Upper lobe of left lung (tissue), 6 donors: ENCODE data around the gene LSM8. TPM values are rescaled to one million over a fixed set of nuclear protein-coding genes. Genes with fewer than 3 reads are reported as not detected.

Experiments
- ATAC-seq, 2 donors: fragments of 200-7000 bp; cut with Tn5 transposase; one replicate each; pipeline ENCODE4 v1.9.1; 2022; ENCODE audit warnings: mild to moderate bottlenecking in 2 of 2, moderate library complexity in 2 of 2; ENCODE audit not compliant: low FRiP score in 2 of 2
- DNase-seq, 2 donors: peaks; one replicate each; pipeline ENCODE4 v3.0.0-alpha.2; 2019 to 2020
- H3K27ac ChIP-seq, 4 donors: fragments of 200-600 bp; sonication (generic); one replicate each; pipeline ENCODE4 v1.5.1; 2016 to 2019
- H3K27me3 ChIP-seq, 4 donors: fragments of 200-600 bp; sonication (generic); one replicate each; pipeline ENCODE4 v1.5.1; 2017 to 2019
- H3K36me3 ChIP-seq, 4 donors: fragments of 200-600 bp; sonication (generic); one replicate each; pipeline ENCODE4 v1.5.1; 2016 to 2019
- H3K4me1 ChIP-seq, 4 donors: fragments of 200-600 bp; sonication (generic); one replicate each; pipeline ENCODE4 v1.5.1; 2018 to 2019
- H3K4me3 ChIP-seq, 4 donors: fragments of 200-600 bp; sonication (generic); one replicate each; pipeline ENCODE4 v1.5.1; 2017 to 2019; ENCODE audit warnings: mild to moderate bottlenecking in 2 of 4, moderate library complexity in 1 of 4
- H3K9me3 ChIP-seq, 4 donors: fragments of 200-600 bp; sonication (generic); one replicate each; pipeline ENCODE4 v1.5.1; 2018 to 2019
- CTCF ChIP-seq, 6 experiments: fragments of 450-650 bp in 4 of 6; fragments of 200-600 bp in 2 of 6; sonication (generic) in 2 of 6; IDR thresholded peaks; one replicate each; pipeline ENCODE4 v1.5.1; 2016 to 2019; ENCODE audit warnings: antibody characterized with exemption in 6 of 6
- EP300 ChIP-seq, 4 donors: sonication (generic); formaldehyde crosslinking; IDR thresholded peaks; one replicate each; pipeline ENCODE4 v1.5.1; 2017; ENCODE audit warnings: antibody characterized with exemption in 4 of 4, control low read depth in 2 of 4
- POLR2A ChIP-seq, 4 donors: fragments of 450-650 bp; IDR thresholded peaks; one replicate each; pipeline ENCODE4 v1.5.1; 2016 to 2017; ENCODE audit warnings: antibody characterized with exemption in 4 of 4, mild to moderate bottlenecking in 2 of 4
- POLR2AphosphoS5 ChIP-seq, 2 donors: sonication (generic); formaldehyde crosslinking; IDR thresholded peaks; one replicate each; pipeline ENCODE4 v1.5.1; 2017; ENCODE audit warnings: antibody characterized with exemption in 2 of 2
- WGBS, 2 donors: methylation state at CpG; one replicate each; pipeline ENCODE4 v1.1.5; 2017 to 2018; 5-methylcytosine and 5-hydroxymethylcytosine counted together
- total RNA-seq, 6 donors: library from RNA; depleted of rRNA in 4 of 6; stranded (reverse); fragments of >200 nt in 4 of 6; gene quantifications; one replicate each; pipeline versions ENCODE4 v1.1.0 to v1.2.1, GENCODE V29; 2016 to 2021
- donor health status: DM: no; HTN: no; CAD: no; lungs with moderate emphysema.
- donor health status: DM: no; HTN: yes; CAD: no; lungs with severe emphysema.

LSM8 gene
- total RNA-seq, 6 donors from 2014 or later: 17.1 to 32.1 (median 22.9) TPM

- H3K36me3 ChIP-seq: no peaks in the 10 kb centered on the region
- H3K9me3 ChIP-seq: no peaks in the 10 kb centered on the region
- no peak overlapping the region for H3K4me3 ChIP-seq
- no peak for DNase-seq
- 62 to 75% methylated on average over 2 of the region's 2 CpGs for WGBS, 2 donors
- no peak for ATAC-seq
- TF ChIP-seq POLR2A (IDR thresholded peaks at IDR 0.05) (no peak), CTCF (IDR thresholded peaks at IDR 0.05) (no peak), POLR2AphosphoS5 (IDR thresholded peaks at IDR 0.05) (no peak), EP300 (IDR thresholded peaks at IDR 0.05) (no peak)
- H3K27ac ChIP-seq: no peak overlapping the region
- no peaks in the 10 kb centered on the region for H3K27me3 ChIP-seq
- no peaks in the 10 kb centered on the region for H3K4me1 ChIP-seq
Measured at GRCh38 chr7:118149394-118149793, 34.6 kb upstream of the LSM8 start.

GRCh38 chr7:118151671-118152070 lies 32.3 kb upstream of the LSM8 start:
- no peak overlapping the region for H3K27ac ChIP-seq
- no peak for DNase-seq
- no peaks in the 10 kb centered on the region for H3K27me3 ChIP-seq
- no peak for TF ChIP-seq POLR2AphosphoS5 (IDR thresholded peaks at IDR 0.05)
- TF ChIP-seq CTCF (IDR thresholded peaks at IDR 0.05): no peak
- TF ChIP-seq POLR2A (IDR thresholded peaks at IDR 0.05): no peak
- TF ChIP-seq EP300 (IDR thresholded peaks at IDR 0.05): no peak
- H3K4me3 ChIP-seq: no peak overlapping the region
- H3K9me3 ChIP-seq: no peaks in the 10 kb centered on the region
- ATAC-seq: no peak
- WGBS, 2 donors: 77 to 81% methylated on average over 2 of the region's 2 CpGs
- no peaks in the 10 kb centered on the region for H3K36me3 ChIP-seq
- no peaks in the 10 kb centered on the region for H3K4me1 ChIP-seq

GRCh38 chr7:118152149-118152548 lies 31.8 kb upstream of the LSM8 start:
- Histone ChIP-seq H3K27me3 (no peaks in the 10 kb centered on the region), H3K9me3 (no peaks in the 10 kb centered on the region), H3K4me3 (no peak overlapping the region), H3K36me3 (no peaks in the 10 kb centered on the region), H3K27ac (no peak overlapping the region), H3K4me1 (no peaks in the 10 kb centered on the region)
- no peak for DNase-seq
- 54 to 55% methylated on average over 1 of the region's 1 CpG for WGBS, 2 donors
- ATAC-seq: no peak
- TF ChIP-seq POLR2A (IDR thresholded peaks at IDR 0.05) (no peak), POLR2AphosphoS5 (IDR thresholded peaks at IDR 0.05) (no peak), CTCF (IDR thresholded peaks at IDR 0.05) (no peak), EP300 (IDR thresholded peaks at IDR 0.05) (no peak)

GRCh38 chr7:118152654-118153053 lies 31.3 kb upstream of the LSM8 start:
- Histone ChIP-seq H3K27me3 (no peaks in the 10 kb centered on the region), H3K36me3 (no peaks in the 10 kb centered on the region), H3K4me3 (no peak overlapping the region), H3K9me3 (no peaks in the 10 kb centered on the region), H3K27ac (no peak overlapping the region), H3K4me1 (no peaks in the 10 kb centered on the region)
- ATAC-seq: no peak
- TF ChIP-seq POLR2AphosphoS5 (IDR thresholded peaks at IDR 0.05) (no peak), POLR2A (IDR thresholded peaks at IDR 0.05) (no peak), EP300 (IDR thresholded peaks at IDR 0.05) (no peak), CTCF (IDR thresholded peaks at IDR 0.05) (no peak)
- DNase-seq: no peak

GRCh38 chr7:118153551-118154177 lies 30.3 kb upstream of the LSM8 start:
- peak in 1 of 2 donors; percentile 75 for ATAC-seq
- no peaks in the 10 kb centered on the region for H3K9me3 ChIP-seq
- no peaks in the 10 kb centered on the region for H3K4me1 ChIP-seq
- 19 to 24% methylated on average over 4 of the region's 4 CpGs for WGBS, 2 donors
- TF ChIP-seq POLR2AphosphoS5 (IDR thresholded peaks at IDR 0.05) (no peak), CTCF (IDR thresholded peaks at IDR 0.05) (peak in 5 of 6 experiments; percentile 45 to 65 (median 58))
- no peak overlapping the region for H3K27ac ChIP-seq
- DNase-seq: no peak
- H3K4me3 ChIP-seq: no peak overlapping the region
- no peaks in the 10 kb centered on the region for H3K27me3 ChIP-seq
- no peaks in the 10 kb centered on the region for H3K36me3 ChIP-seq
